Measurements from ENCODE around the gene TYRO3.
A peak's percentile ranks its signal among the peaks of the same experiment; 100 is the strongest.
"Not testable (repeated sequence)": the region's sequence is repeated elsewhere in the genome, so short reads cannot be mapped to it uniquely, and the experiment has no call there.

TYRO3 gene

GRCh38 chr15:41592718-41593117 lies 33.7 kb downstream of the TYRO3 start:
- not testable (repeated sequence) for H3K4me3 ChIP-seq (ENCODE audit: low read length); DNase-seq (ENCODE audit: low read depth, low spot score)

- no peak for DNase-seq (ENCODE audit: low read depth, low spot score)
- no peak overlapping the region for H3K4me3 ChIP-seq (ENCODE audit: low read length)
These were observed 36.1 kb downstream of the TYRO3 start for GRCh38 chr15:41594801-41595746.

GRCh38 chr15:41596972-41597371 lies 38.0 kb downstream of the TYRO3 start:
- no peak overlapping the region for H3K4me3 ChIP-seq (ENCODE audit: low read length)

GRCh38 chr15:41597787-41598186 lies 38.8 kb downstream of the TYRO3 start:
- no peak overlapping the region for H3K4me3 ChIP-seq (ENCODE audit: low read length)
- DNase-seq (ENCODE audit: low read depth, low spot score): no peak

More at GRCh38 chr15:41596972-41597371, 38.0 kb downstream of the TYRO3 start:
- no peak for DNase-seq (ENCODE audit: low read depth, low spot score)

DNA sequence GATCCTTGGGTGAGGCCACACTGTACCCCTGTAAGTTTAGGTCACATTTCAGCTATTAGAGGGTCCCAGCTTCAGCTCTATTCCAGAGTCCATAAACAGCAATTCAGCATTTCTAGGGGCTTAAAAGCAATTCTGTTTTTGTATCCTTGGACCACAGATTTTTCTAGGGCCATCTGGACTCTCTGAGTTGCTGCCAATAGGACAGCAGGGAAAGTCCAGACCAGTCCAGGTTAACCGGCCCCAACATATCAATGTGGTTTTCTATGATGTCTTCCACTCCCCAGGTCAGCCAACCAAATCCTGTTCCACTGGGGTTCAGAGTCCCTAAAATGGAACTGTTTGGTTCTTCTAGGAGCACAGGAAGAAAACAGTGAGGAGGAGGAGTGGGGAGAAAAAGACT lies 40.0 kb downstream of the TYRO3 start:
- no peak overlapping the region for H3K4me3 ChIP-seq (ENCODE audit: low read length)
- DNase-seq (ENCODE audit: low read depth, low spot score): no peak

- no peak for DNase-seq (ENCODE audit: low read depth, low spot score)
- no peak overlapping the region for H3K4me3 ChIP-seq (ENCODE audit: low read length)
These were observed 44.5 kb downstream of the TYRO3 start for GRCh38 chr15:41603411-41603935.

GRCh38 chr15:41603941-41604911 lies 45.2 kb downstream of the TYRO3 start:
- H3K4me3 ChIP-seq (ENCODE audit: low read length): peak overlapping the region; percentile 38
- peak; percentile 46 for DNase-seq (ENCODE audit: low read depth, low spot score)

GRCh38 chr15:41605566-41605965 lies 46.6 kb downstream of the TYRO3 start:
- no peak overlapping the region for H3K4me3 ChIP-seq (ENCODE audit: low read length)
- no peak for DNase-seq (ENCODE audit: low read depth, low spot score)

DNA sequence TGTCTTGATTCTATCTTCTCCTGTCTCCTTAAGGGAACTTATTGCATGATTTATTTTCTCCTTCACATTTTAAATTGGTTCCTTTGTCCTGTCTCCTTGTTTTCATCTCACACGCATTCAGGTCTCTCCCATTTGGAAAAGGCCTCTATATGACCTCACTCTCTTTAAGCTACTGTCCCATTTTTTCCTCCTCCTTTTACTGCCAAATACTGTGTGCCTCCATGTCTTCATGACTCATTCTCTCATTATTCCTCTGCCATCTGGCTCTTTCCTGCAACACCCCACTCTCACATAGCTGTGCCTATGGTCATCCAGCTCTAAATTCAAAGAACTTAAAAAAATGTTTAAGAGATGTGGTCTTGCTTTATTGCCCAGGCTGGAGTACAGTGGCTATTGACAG lies 48.0 kb downstream of the TYRO3 start:
- no peak for DNase-seq (ENCODE audit: low read depth, low spot score)
- no peak overlapping the region for H3K4me3 ChIP-seq (ENCODE audit: low read length)

DNA sequence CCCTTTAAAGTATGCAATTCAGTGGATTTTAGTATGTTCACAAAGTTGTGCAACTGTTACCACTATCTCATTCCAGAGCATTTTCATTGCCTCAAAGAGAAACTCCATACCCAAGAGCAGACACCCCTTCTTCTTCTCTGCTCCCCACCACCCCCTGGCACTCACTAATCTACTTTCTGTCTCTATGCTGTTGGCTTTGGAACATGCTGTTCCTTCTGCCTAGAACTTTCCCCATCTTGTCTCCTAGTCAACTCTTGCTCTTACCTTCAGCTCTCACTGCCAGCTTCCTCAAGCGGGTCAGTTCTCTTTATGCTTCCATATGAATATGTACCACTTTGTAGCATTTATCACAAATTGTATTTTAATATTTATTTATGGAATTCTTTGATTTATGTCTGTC lies 50.1 kb downstream of the TYRO3 start:
- no peak for DNase-seq (ENCODE audit: low read depth, low spot score)
- no peak overlapping the region for H3K4me3 ChIP-seq (ENCODE audit: low read length)

- H3K4me3 ChIP-seq (ENCODE audit: low read length): no peak overlapping the region
- DNase-seq (ENCODE audit: low read depth, low spot score): no peak
These were observed 51.0 kb downstream of the TYRO3 start for GRCh38 chr15:41610048-41610447.

GRCh38 chr15:41620536-41621199 lies 61.7 kb downstream of the TYRO3 start:
- no peak for DNase-seq (ENCODE audit: low read depth, low spot score)
- peak overlapping the region; percentile 69 for H3K4me3 ChIP-seq (ENCODE audit: low read length)

- DNase-seq (ENCODE audit: low read depth, low spot score): peak; percentile 89
- H3K4me3 ChIP-seq (ENCODE audit: low read length): peak overlapping the region; percentile 69
These were observed 62.5 kb downstream of the TYRO3 start for GRCh38 chr15:41621200-41622193.

- DNase-seq (ENCODE audit: low read depth, low spot score): no peak
- H3K4me3 ChIP-seq (ENCODE audit: low read length): no peak overlapping the region
These were observed 63.9 kb downstream of the TYRO3 start for GRCh38 chr15:41622901-41623300.

DNA sequence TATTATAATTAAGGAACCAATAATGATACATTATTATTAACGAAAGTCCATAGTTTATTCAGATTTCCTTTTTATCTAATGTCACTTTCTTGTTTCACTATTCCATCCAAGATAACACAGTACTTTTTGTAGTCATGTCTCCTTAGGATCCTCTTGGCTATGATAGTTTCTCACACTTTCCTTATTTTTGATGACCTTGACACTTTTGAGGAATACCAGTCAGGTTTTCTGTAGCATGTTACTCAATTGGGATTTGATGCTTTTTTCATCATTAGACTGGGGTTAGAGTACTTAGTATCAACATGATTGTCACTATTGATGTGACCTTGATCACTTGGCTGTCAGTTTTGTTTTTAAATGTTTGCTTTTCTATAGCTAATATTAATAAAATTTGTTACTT lies 68.2 kb downstream of the TYRO3 start:
- H3K4me3 ChIP-seq (ENCODE audit: low read length): no peak overlapping the region

DNA sequence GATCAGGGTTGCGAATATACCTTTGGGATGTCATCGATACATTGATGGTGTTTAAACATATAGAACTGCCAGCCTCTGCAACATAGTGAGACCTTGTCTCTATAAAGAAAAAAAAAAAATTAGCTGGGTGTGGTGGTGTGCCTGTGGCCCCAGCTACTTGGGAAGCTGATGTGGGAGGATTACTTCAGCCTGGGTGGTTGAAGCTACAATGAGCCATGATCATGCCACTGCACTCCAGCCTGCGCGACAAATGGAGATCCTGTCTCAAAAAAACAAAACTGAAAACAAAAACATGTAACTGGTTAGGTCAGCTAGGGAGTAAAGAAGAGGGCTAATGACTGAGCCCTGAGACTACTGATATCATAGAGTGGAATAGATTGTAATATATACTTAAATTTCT lies 70.5 kb downstream of the TYRO3 start:
- no peak for DNase-seq (ENCODE audit: low read depth, low spot score)

More for the DNA sequence above, 68.2 kb downstream of the TYRO3 start:
- no peak for DNase-seq (ENCODE audit: low read depth, low spot score)

DNA sequence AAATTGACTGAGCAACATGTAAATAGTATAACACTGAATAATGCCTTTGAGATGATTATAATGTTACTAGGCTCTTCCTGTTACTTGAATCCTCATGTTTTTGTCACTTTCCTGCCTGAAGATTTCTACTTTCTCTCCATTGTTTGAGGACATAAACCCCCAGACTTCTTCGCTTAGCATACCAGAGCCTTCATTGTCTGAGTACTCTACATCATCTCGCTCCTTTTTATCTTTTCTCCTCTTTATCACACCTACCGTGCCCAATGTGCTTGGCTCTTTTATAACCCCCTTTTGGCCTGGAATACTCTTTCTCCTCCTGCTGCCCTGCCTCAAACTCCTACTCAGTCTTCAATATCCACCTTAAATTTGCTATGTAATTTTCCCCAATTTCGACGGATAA lies 70.9 kb downstream of the TYRO3 start:
- no peak overlapping the region for H3K4me3 ChIP-seq (ENCODE audit: low read length)
- no peak for DNase-seq (ENCODE audit: low read depth, low spot score)

More for the DNA sequence above, 70.5 kb downstream of the TYRO3 start:
- H3K4me3 ChIP-seq (ENCODE audit: low read length): no peak overlapping the region
